HepG2 (cell line): Measurements from ENCODE around the gene SULT2B1. TPM values are rescaled to one million over a fixed set of nuclear protein-coding genes. Genes with fewer than 3 reads are reported as not detected.

Experiments
- DMTF1 ChIP-seq: sonication (generic); formaldehyde crosslinking; IDR thresholded peaks from 2 replicates; pipeline ENCODE4 v1.4.0; 2020; ENCODE audit warnings: mild to moderate bottlenecking, missing genetic modification reagents
- ESRRA ChIP-seq: sonication (generic); formaldehyde crosslinking; IDR thresholded peaks from 2 replicates; pipeline ENCODE4 v1.5.1; 2020; ENCODE audit warnings: mild to moderate bottlenecking, low read depth, missing genetic modification reagents
- GABPB1 ChIP-seq: IDR thresholded peaks from 2 replicates; pipeline ENCODE4 v1.6.1; 2016; ENCODE audit warnings: mild to moderate bottlenecking, missing genetic modification reagents, moderate library complexity, missing compliant biosample characterization
- HDAC1 ChIP-seq: sonication (generic); formaldehyde crosslinking; IDR thresholded peaks from 2 replicates; pipeline ENCODE4 v1.5.1; 2020; ENCODE audit warnings: mild to moderate bottlenecking, missing genetic modification reagents
- HIVEP1 ChIP-seq: sonication (generic); formaldehyde crosslinking; IDR thresholded peaks from 2 replicates; pipeline ENCODE4 v1.4.0; 2020; ENCODE audit warnings: mild to moderate bottlenecking, missing genetic modification reagents
- IRF2 ChIP-seq: IDR thresholded peaks from 2 replicates; pipeline ENCODE4 v1.6.1; 2018; ENCODE audit warnings: missing genetic modification reagents, missing compliant biosample characterization
- IRF9 ChIP-seq: sonication (generic); formaldehyde crosslinking; IDR thresholded peaks from 2 replicates; pipeline ENCODE4 v1.8.0; 2022; ENCODE audit warnings: missing genetic modification reagents, mild to moderate bottlenecking, borderline replicate concordance
- MEIS2 ChIP-seq: sonication (generic); formaldehyde crosslinking; IDR thresholded peaks from 2 replicates; pipeline ENCODE4 v1.9.0; 2021; ENCODE audit warnings: mild to moderate bottlenecking, missing genetic modification reagents
- MXD3 ChIP-seq: IDR thresholded peaks from 2 replicates; pipeline ENCODE4 v1.6.1; 2016; ENCODE audit warnings: mild to moderate bottlenecking, missing biosample characterization, missing genetic modification reagents
- NKX3-1 ChIP-seq: sonication (generic); formaldehyde crosslinking; IDR thresholded peaks from 2 replicates; pipeline ENCODE4 v1.5.0; 2020; ENCODE audit warnings: missing genetic modification reagents
- NONO ChIP-seq, 2 experiments: fragments of 450-650 bp in 1 of 2; sonication (generic) in 1 of 2; formaldehyde crosslinking in 1 of 2; IDR thresholded peaks in 1 of 2; conservative IDR thresholded peaks in 1 of 2; 2 replicates each; pipeline versions ENCODE4 v1.6.1 to v1.8.0; 2017 to 2022; ENCODE audit warnings: mild to moderate bottlenecking in 1 of 2, missing genetic modification reagents in 1 of 2, moderate library complexity in 1 of 2
- NPAS2 ChIP-seq: sonication (generic); formaldehyde crosslinking; IDR thresholded peaks from 2 replicates; pipeline ENCODE4 v1.8.0; 2022; ENCODE audit warnings: mild to moderate bottlenecking, missing genetic modification reagents, borderline replicate concordance
- NRL ChIP-seq: sonication (generic); formaldehyde crosslinking; IDR thresholded peaks from 2 replicates; pipeline ENCODE4 v1.5.0; 2020; ENCODE audit warnings: missing genetic modification reagents, mild to moderate bottlenecking, moderate library complexity, borderline replicate concordance
- SMC3 ChIP-seq: IDR thresholded peaks from 2 replicates; pipeline ENCODE4 v1.6.1; 2011; ENCODE audit warnings: low read length, improper control_type of control experiment
- SOX6 ChIP-seq, 2 experiments: fragments of 450-650 bp in 1 of 2; sonication (generic) in 1 of 2; formaldehyde crosslinking in 1 of 2; IDR thresholded peaks; 2 replicates each; pipeline versions ENCODE4 v1.4.0 to v1.6.1; 2017 to 2020; ENCODE audit warnings: antibody characterized with exemption in 1 of 2, mild to moderate bottlenecking in 1 of 2, missing genetic modification reagents in 1 of 2
- SP4 ChIP-seq: sonication (generic); formaldehyde crosslinking; IDR thresholded peaks from 2 replicates; pipeline ENCODE4 v1.8.1; 2023; ENCODE audit warnings: mild to moderate bottlenecking, missing genetic modification reagents
- SPEN ChIP-seq: sonication (generic); formaldehyde crosslinking; IDR thresholded peaks from 2 replicates; pipeline ENCODE4 v1.5.1; 2020; ENCODE audit warnings: low read depth, mild to moderate bottlenecking, missing genetic modification reagents
- SYNCRIP ChIP-seq: fragments of 200-400 bp; formaldehyde crosslinking; IDR thresholded peaks from 2 replicates; pipeline ENCODE4 v1.6.1; 2018; ENCODE audit warnings: mild to moderate bottlenecking, low read depth, low read length; ENCODE audit not compliant: insufficient read depth
- TFE3 ChIP-seq: IDR thresholded peaks from 2 replicates; pipeline ENCODE4 v1.6.1; 2016
- THAP11 ChIP-seq: IDR thresholded peaks from 2 replicates; pipeline ENCODE4 v1.6.1; 2016; ENCODE audit warnings: missing biosample characterization, missing genetic modification reagents
- U2AF2 ChIP-seq: fragments of 200-400 bp; formaldehyde crosslinking; IDR thresholded peaks from 2 replicates; pipeline ENCODE4 v1.6.1; 2017; ENCODE audit warnings: low read depth, mild to moderate bottlenecking, low read length
- ZBTB38 ChIP-seq: sonication (generic); formaldehyde crosslinking; IDR thresholded peaks from 2 replicates; pipeline ENCODE4 v1.5.1; 2020; ENCODE audit warnings: mild to moderate bottlenecking, missing genetic modification reagents
- ZNF24 ChIP-seq: fragments of 450-650 bp; IDR thresholded peaks from 2 replicates; pipeline ENCODE4 v1.6.1; 2017; ENCODE audit warnings: antibody characterized with exemption, mild to moderate bottlenecking
- ZNF256 ChIP-seq: sonication (generic); formaldehyde crosslinking; conservative IDR thresholded peaks from 2 replicates; pipeline ENCODE4 v1.4.0; 2020; ENCODE audit warnings: missing genetic modification reagents
- ZNF605 ChIP-seq: sonication (generic); formaldehyde crosslinking; IDR thresholded peaks from 2 replicates; pipeline ENCODE4 v1.8.0; 2022; ENCODE audit warnings: mild to moderate bottlenecking, missing genetic modification reagents
- polyA plus RNA-seq, 8 experiments: library from polyadenylated mRNA; depleted of rRNA in 3 of 8; stranded (reverse) in 7 of 8; unstranded in 1 of 8; fragments of >200 nt; fragmentation: Illumina TruSeq in 4 of 8; extraction: Trizol in 4 of 8; gene quantifications; 2 replicates each; pipeline versions ENCODE4 v1.2.1 to v1.2.3, GENCODE V29; 2011 to 2016; ENCODE audit warnings: low read depth in 4 of 8, missing spikeins in 1 of 8, mixed read lengths in 1 of 8; ENCODE audit not compliant: insufficient read depth in 1 of 8
- total RNA-seq, 5 experiments: library from RNA; depleted of rRNA; stranded (reverse); fragments of >200 nt; fragmentation: Illumina TruSeq; extraction: Trizol; gene quantifications; 2 replicates each; pipeline ENCODE4 v1.2.3, GENCODE V29; 2016; ENCODE audit warnings: low read depth in 1 of 5

SULT2B1 gene
- total and polyA plus RNA-seq, 2 of the 13 experiments (the other 11 are each of a cell fraction or from before 2014, with no cell fraction given), result 0.13 TPM; not detected in 1

- TF ChIP-seq DMTF1 (CRISPR knock-in tag) (no peak), TFE3 (0 out of 2 replicates have a peak, but pooled peaks have one; percentile 13), SP4 (peak; percentile 66), IRF2 (peak; percentile 77; the same call in 1 of the 2 replicates), SMC3 (peak; percentile 25; the same call in 1 of the 2 replicates), ZBTB38 (no peak), NRL (no peak), HIVEP1 (CRISPR knock-in tag) (peak; percentile 56; the same call in 1 of the 2 replicates), ESRRA (CRISPR knock-in tag) (peak; percentile 37; the same call in 1 of the 2 replicates), ZNF605 (no peak), HDAC1 (CRISPR knock-in tag) (peak; percentile 43), ZNF256 (no peak), THAP11 (CRISPR knock-in tag) (peak; percentile 89), MEIS2 (CRISPR knock-in tag) (0 out of 2 replicates have a peak, but pooled peaks have one; percentile 25), SPEN (CRISPR knock-in tag) (peak; percentile 70), MXD3 (0 out of 2 replicates have a peak, but pooled peaks have one; percentile 30), U2AF2 (peak; percentile 96), NONO (IDR thresholded peaks at IDR 0.05) (no peak), NONO (CRISPR knock-in tag; conservative IDR thresholded peaks at IDR 0.05) (peak; percentile 73), GABPB1 (CRISPR knock-in tag) (peak; percentile 58; the same call in 1 of the 2 replicates), IRF9 (CRISPR knock-in tag) (peak; percentile 56; the same call in 1 of the 2 replicates), NPAS2 (CRISPR knock-in tag) (no peak), SOX6 (IDR thresholded peaks at IDR 0.05) (no peak), SOX6 (CRISPR knock-in tag; IDR thresholded peaks at IDR 0.05) (peak; percentile 40; the same call in 1 of the 2 replicates), ZNF24 (no peak), NKX3-1 (CRISPR knock-in tag) (no peak), SYNCRIP (no peak)
Observed at GRCh38 chr19:48646001-48646721, 94.2 kb downstream of the SULT2B1 start, which contains the start of gene CA11 (continued).
